GM23338 (cell line): ENCODE measurements around the gene ZNF778. TPM values are rescaled to one million over a fixed set of nuclear protein-coding genes. Genes with fewer than 3 reads are reported as not detected.

Experiments used
- ATAC-seq: fragments of 200-7000 bp; cut with Tn5 transposase; 3 replicates; pipeline ENCODE4 v1.9.1; 2020
- DNase-seq: peaks from one replicate; pipeline ENCODE4 v3.0.0-alpha.2; 2015; ENCODE audit warnings: low spot score
- H2AFZ ChIP-seq: fragments of 200-600 bp; sonication (generic); 2 replicates; pipeline ENCODE4 v1.8.0; 2016; ENCODE audit warnings: antibody characterized with exemption, mild to moderate bottlenecking, moderate library complexity
- H3F3A ChIP-seq: fragments of 200-600 bp; sonication (generic); replicated peaks from 2 replicates; pipeline ENCODE4 v1.8.0; 2017; ENCODE audit warnings: antibody characterized with exemption, mixed run types, low read depth
- H3K27ac ChIP-seq: fragments of 200-600 bp; sonication (generic); 2 replicates; pipeline ENCODE4 v1.6.1; 2016; ENCODE audit warnings: low read depth
- H3K27me3 ChIP-seq: fragments of 200-600 bp; sonication (generic); 2 replicates; pipeline ENCODE4 v1.8.0; 2016; ENCODE audit warnings: mild to moderate bottlenecking, mixed run types, moderate library complexity; ENCODE audit not compliant: insufficient read depth
- H3K36me3 ChIP-seq: fragments of 200-600 bp; sonication (generic); 2 replicates; pipeline ENCODE4 v1.8.0; 2016; ENCODE audit warnings: mild to moderate bottlenecking; ENCODE audit not compliant: insufficient read depth
- H3K4me1 ChIP-seq: fragments of 200-600 bp; sonication (generic); 2 replicates; pipeline ENCODE4 v1.8.0; 2016; ENCODE audit warnings: mild to moderate bottlenecking, moderate library complexity; ENCODE audit not compliant: insufficient read depth
- H3K4me2 ChIP-seq: fragments of 200-600 bp; sonication (generic); 2 replicates; pipeline ENCODE4 v1.7.1; 2017; ENCODE audit warnings: mixed run types
- H3K4me3 ChIP-seq: fragments of 200-600 bp; sonication (generic); 2 replicates; pipeline ENCODE4 v1.6.1; 2016; ENCODE audit warnings: mixed run types
- H3K79me2 ChIP-seq: fragments of 200-600 bp; sonication (generic); replicated peaks from 2 replicates; pipeline ENCODE4 v1.8.0; 2017; ENCODE audit warnings: mild to moderate bottlenecking; ENCODE audit not compliant: insufficient read depth
- H3K9me2 ChIP-seq: fragments of 200-600 bp; sonication (generic); 2 replicates; pipeline ENCODE4 v1.8.0; 2017; ENCODE audit not compliant: insufficient read depth
- H4K20me1 ChIP-seq: fragments of 200-600 bp; sonication (generic); replicated peaks from 2 replicates; pipeline ENCODE4 v1.8.0; 2017; ENCODE audit warnings: mild to moderate bottlenecking; ENCODE audit not compliant: insufficient read depth
- H3K27ac Mint-ChIP-seq: 2 replicates; pipeline ENCODE4 v1.8.0; 2020; ENCODE audit warnings: inconsistent platforms, mild to moderate bottlenecking, moderate library complexity, mixed read lengths
- H3K27me3 Mint-ChIP-seq: 3 replicates; pipeline ENCODE4 v1.8.0; 2022; ENCODE audit warnings: low read depth, mild to moderate bottlenecking, moderate library complexity, mixed read lengths, inconsistent platforms; ENCODE audit not compliant: insufficient read depth, poor library complexity
- H3K36me3 Mint-ChIP-seq: 3 replicates; pipeline ENCODE4 v1.8.0; 2021; ENCODE audit warnings: low read depth, mild to moderate bottlenecking, inconsistent platforms, moderate library complexity, mixed read lengths
- H3K4me1 Mint-ChIP-seq: 3 replicates; pipeline ENCODE4 v1.8.0; 2020; ENCODE audit warnings: mild to moderate bottlenecking, inconsistent platforms, mixed read lengths
- H3K4me3 Mint-ChIP-seq: 3 replicates; pipeline ENCODE4 v1.8.0; 2021; ENCODE audit warnings: moderate library complexity, mild to moderate bottlenecking, inconsistent platforms, mixed read lengths
- H3K9me3 Mint-ChIP-seq: 3 replicates; pipeline ENCODE4 v1.8.0; 2020; ENCODE audit warnings: moderate library complexity, mild to moderate bottlenecking, inconsistent platforms, mixed read lengths
- CREB1 ChIP-seq: fragments of 250-450 bp; sonication (Bioruptor Pico); IDR thresholded peaks from 2 replicates; pipeline ENCODE4 v1.5.0; 2020; ENCODE audit warnings: low read depth, mild to moderate bottlenecking, moderate library complexity
- EZH2 ChIP-seq: fragments of 200-600 bp; sonication (generic); IDR thresholded peaks from one replicate; pipeline ENCODE4 v1.8.0; 2017; ENCODE audit warnings: antibody characterized with exemption, mild to moderate bottlenecking, low read depth; ENCODE audit not compliant: unreplicated experiment
- EZH2phosphoT487 ChIP-seq: fragments of 200-600 bp; sonication (generic); IDR thresholded peaks from one replicate; pipeline ENCODE4 v1.8.1; 2018; ENCODE audit warnings: antibody characterized with exemption; ENCODE audit not compliant: unreplicated experiment
- JUNB ChIP-seq: IDR thresholded peaks from one replicate; pipeline ENCODE4 v1.6.1; 2016; ENCODE audit warnings: antibody characterized with exemption; ENCODE audit not compliant: unreplicated experiment
- NANOG ChIP-seq: IDR thresholded peaks from 2 replicates; pipeline ENCODE4 v1.6.1; 2016; ENCODE audit warnings: antibody characterized with exemption, borderline replicate concordance
- POLR2AphosphoS5 ChIP-seq: IDR thresholded peaks from 2 replicates; pipeline ENCODE4 v1.6.1; 2016; ENCODE audit warnings: antibody characterized with exemption, low read depth
- STAT1 ChIP-seq: IDR thresholded peaks from one replicate; pipeline ENCODE4 v1.6.1; 2016; ENCODE audit warnings: antibody characterized with exemption; ENCODE audit not compliant: unreplicated experiment
- ZNF331 ChIP-seq: fragments of 250-450 bp; sonication (Bioruptor Pico); IDR thresholded peaks from 2 replicates; pipeline ENCODE4 v1.5.0; 2020; ENCODE audit warnings: low read depth, mild to moderate bottlenecking, moderate library complexity
- polyA plus RNA-seq: library from polyadenylated mRNA; unstranded; fragments of >200 nt; fragmentation: Nextera tagmentation; extraction: Ambion mirVana; gene quantifications from 2 replicates; pipeline ENCODE4 v1.2.1, GENCODE V29; 2016
- total RNA-seq: library from RNA; depleted of rRNA; stranded (reverse); fragments of >200 nt; shearing (Covaris generic); gene quantifications from 2 replicates; pipeline ENCODE4 v1.2.3, GENCODE V29; 2014
- TF ChIP-seq, protein P1 (sequence below): fragments of 250-450 bp; sonication (Bioruptor Pico); IDR thresholded peaks from 2 replicates; pipeline ENCODE4 v1.5.0; 2020; ENCODE audit warnings: mild to moderate bottlenecking, moderate library complexity
- TF ChIP-seq, protein P2 (sequence below): IDR thresholded peaks from 2 replicates; pipeline ENCODE4 v1.6.1; 2016; ENCODE audit warnings: antibody characterized with exemption
- TF ChIP-seq, protein P3 (sequence below): IDR thresholded peaks from one replicate; pipeline ENCODE4 v1.6.1; 2018; ENCODE audit warnings: antibody characterized with exemption; ENCODE audit not compliant: unreplicated experiment
- TF ChIP-seq, protein P4 (sequence below), 2 experiments: fragments of 200-600 bp in 1 of 2; sonication (generic) in 1 of 2; conservative IDR thresholded peaks; 2 replicates each; pipeline versions ENCODE4 v1.5.1 to v1.6.1; 2016 to 2017; ENCODE audit warnings: antibody characterized with exemption in 2 of 2, low read depth in 2 of 2, mild to moderate bottlenecking in 2 of 2, moderate library complexity in 1 of 2

The ZNF778 gene
- total and polyA plus RNA-seq, 2 experiments from 2014 or later = 7.9 to 43.4 TPM

DNA sequence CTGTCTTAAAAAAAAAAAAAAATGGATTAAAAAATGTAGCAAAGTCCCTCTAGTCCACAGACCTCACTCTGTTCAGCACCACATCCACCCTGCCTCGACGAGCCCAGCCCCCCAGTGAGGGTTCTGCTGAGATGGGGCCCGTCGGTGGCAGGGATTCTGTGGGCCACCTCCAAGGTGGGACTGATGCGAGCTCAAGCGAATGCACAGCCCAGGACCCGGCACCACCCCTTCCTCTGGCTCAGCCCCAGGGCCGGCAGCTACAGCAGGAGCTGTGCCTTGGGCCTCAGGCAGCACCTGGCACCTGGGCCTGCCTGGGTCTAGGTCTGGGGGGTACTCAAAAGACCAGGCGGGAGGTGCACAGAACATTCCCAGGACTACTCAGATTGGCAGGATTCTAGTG lies 59.5 kb downstream of the ZNF778 start:
- no peaks in the 10 kb centered on the region for H3K27me3 ChIP-seq
- H3K27ac ChIP-seq = no peak overlapping the region
- peaks cover 15% of the 10 kb centered on the region; the same call in 1 of the 2 replicates for H3K79me2 ChIP-seq
- Mint-ChIP-seq H3K27me3 (peaks cover 15% of the 10 kb centered on the region), H3K4me3 (no peak overlapping the region), H3K9me3 (no peaks in the 10 kb centered on the region), H3K4me1 (no peaks in the 10 kb centered on the region; the same call in 2 of the 3 replicates), H3K27ac (no peak overlapping the region), H3K36me3 (peaks cover 53% of the 10 kb centered on the region)
- no peaks in the 10 kb centered on the region for H3K9me2 ChIP-seq
- H3K4me2 ChIP-seq = no peak overlapping the region
- DNase-seq (no peak), ATAC-seq (no peak)
- TF ChIP-seq JUNB (no peak), POLR2AphosphoS5 (no peak), CREB1 (CRISPR knock-in tag) (no peak), STAT1 (no peak), EZH2 (no peak), EZH2phosphoT487 (no peak), ZNF331 (CRISPR knock-in tag) (no peak), NANOG (no peak)
- TF ChIP-seq, protein P1, sequence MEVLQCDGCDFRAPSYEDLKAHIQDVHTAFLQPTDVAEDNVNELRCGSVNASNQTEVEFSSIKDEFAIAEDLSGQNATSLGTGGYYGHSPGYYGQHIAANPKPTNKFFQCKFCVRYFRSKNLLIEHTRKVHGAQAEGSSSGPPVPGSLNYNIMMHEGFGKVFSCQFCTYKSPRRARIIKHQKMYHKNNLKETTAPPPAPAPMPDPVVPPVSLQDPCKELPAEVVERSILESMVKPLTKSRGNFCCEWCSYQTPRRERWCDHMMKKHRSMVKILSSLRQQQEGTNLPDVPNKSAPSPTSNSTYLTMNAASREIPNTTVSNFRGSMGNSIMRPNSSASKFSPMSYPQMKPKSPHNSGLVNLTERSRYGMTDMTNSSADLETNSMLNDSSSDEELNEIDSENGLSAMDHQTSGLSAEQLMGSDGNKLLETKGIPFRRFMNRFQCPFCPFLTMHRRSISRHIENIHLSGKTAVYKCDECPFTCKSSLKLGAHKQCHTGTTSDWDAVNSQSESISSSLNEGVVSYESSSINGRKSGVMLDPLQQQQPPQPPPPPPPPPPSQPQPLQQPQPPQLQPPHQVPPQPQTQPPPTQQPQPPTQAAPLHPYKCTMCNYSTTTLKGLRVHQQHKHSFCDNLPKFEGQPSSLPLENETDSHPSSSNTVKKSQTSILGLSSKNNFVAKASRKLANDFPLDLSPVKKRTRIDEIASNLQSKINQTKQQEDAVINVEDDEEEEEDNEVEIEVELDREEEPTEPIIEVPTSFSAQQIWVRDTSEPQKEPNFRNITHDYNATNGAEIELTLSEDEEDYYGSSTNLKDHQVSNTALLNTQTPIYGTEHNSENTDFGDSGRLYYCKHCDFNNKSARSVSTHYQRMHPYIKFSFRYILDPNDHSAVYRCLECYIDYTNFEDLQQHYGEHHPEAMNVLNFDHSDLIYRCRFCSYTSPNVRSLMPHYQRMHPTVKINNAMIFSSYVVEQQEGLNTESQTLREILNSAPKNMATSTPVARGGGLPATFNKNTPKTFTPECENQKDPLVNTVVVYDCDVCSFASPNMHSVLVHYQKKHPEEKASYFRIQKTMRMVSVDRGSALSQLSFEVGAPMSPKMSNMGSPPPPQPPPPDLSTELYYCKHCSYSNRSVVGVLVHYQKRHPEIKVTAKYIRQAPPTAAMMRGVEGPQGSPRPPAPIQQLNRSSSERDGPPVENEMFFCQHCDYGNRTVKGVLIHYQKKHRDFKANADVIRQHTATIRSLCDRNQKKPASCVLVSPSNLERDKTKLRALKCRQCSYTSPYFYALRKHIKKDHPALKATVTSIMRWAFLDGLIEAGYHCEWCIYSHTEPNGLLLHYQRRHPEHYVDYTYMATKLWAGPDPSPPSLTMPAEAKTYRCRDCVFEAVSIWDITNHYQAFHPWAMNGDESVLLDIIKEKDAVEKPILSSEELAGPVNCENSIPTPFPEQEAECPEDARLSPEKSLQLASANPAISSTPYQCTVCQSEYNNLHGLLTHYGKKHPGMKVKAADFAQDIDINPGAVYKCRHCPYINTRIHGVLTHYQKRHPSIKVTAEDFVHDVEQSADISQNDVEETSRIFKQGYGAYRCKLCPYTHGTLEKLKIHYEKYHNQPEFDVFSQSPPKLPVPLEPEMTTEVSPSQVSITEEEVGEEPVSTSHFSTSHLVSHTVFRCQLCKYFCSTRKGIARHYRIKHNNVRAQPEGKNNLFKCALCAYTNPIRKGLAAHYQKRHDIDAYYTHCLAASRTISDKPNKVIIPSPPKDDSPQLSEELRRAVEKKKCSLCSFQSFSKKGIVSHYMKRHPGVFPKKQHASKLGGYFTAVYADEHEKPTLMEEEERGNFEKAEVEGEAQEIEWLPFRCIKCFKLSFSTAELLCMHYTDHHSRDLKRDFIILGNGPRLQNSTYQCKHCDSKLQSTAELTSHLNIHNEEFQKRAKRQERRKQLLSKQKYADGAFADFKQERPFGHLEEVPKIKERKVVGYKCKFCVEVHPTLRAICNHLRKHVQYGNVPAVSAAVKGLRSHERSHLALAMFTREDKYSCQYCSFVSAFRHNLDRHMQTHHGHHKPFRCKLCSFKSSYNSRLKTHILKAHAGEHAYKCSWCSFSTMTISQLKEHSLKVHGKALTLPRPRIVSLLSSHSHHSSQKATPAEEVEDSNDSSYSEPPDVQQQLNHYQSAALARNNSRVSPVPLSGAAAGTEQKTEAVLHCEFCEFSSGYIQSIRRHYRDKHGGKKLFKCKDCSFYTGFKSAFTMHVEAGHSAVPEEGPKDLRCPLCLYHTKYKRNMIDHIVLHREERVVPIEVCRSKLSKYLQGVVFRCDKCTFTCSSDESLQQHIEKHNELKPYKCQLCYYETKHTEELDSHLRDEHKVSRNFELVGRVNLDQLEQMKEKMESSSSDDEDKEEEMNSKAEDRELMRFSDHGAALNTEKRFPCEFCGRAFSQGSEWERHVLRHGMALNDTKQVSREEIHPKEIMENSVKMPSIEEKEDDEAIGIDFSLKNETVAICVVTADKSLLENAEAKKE = no peak
- TF ChIP-seq, protein P2, sequence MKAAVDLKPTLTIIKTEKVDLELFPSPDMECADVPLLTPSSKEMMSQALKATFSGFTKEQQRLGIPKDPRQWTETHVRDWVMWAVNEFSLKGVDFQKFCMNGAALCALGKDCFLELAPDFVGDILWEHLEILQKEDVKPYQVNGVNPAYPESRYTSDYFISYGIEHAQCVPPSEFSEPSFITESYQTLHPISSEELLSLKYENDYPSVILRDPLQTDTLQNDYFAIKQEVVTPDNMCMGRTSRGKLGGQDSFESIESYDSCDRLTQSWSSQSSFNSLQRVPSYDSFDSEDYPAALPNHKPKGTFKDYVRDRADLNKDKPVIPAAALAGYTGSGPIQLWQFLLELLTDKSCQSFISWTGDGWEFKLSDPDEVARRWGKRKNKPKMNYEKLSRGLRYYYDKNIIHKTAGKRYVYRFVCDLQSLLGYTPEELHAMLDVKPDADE = no peak
- TF ChIP-seq, protein P3, sequence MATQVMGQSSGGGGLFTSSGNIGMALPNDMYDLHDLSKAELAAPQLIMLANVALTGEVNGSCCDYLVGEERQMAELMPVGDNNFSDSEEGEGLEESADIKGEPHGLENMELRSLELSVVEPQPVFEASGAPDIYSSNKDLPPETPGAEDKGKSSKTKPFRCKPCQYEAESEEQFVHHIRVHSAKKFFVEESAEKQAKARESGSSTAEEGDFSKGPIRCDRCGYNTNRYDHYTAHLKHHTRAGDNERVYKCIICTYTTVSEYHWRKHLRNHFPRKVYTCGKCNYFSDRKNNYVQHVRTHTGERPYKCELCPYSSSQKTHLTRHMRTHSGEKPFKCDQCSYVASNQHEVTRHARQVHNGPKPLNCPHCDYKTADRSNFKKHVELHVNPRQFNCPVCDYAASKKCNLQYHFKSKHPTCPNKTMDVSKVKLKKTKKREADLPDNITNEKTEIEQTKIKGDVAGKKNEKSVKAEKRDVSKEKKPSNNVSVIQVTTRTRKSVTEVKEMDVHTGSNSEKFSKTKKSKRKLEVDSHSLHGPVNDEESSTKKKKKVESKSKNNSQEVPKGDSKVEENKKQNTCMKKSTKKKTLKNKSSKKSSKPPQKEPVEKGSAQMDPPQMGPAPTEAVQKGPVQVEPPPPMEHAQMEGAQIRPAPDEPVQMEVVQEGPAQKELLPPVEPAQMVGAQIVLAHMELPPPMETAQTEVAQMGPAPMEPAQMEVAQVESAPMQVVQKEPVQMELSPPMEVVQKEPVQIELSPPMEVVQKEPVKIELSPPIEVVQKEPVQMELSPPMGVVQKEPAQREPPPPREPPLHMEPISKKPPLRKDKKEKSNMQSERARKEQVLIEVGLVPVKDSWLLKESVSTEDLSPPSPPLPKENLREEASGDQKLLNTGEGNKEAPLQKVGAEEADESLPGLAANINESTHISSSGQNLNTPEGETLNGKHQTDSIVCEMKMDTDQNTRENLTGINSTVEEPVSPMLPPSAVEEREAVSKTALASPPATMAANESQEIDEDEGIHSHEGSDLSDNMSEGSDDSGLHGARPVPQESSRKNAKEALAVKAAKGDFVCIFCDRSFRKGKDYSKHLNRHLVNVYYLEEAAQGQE = no peak
- TF ChIP-seq, protein P4, sequence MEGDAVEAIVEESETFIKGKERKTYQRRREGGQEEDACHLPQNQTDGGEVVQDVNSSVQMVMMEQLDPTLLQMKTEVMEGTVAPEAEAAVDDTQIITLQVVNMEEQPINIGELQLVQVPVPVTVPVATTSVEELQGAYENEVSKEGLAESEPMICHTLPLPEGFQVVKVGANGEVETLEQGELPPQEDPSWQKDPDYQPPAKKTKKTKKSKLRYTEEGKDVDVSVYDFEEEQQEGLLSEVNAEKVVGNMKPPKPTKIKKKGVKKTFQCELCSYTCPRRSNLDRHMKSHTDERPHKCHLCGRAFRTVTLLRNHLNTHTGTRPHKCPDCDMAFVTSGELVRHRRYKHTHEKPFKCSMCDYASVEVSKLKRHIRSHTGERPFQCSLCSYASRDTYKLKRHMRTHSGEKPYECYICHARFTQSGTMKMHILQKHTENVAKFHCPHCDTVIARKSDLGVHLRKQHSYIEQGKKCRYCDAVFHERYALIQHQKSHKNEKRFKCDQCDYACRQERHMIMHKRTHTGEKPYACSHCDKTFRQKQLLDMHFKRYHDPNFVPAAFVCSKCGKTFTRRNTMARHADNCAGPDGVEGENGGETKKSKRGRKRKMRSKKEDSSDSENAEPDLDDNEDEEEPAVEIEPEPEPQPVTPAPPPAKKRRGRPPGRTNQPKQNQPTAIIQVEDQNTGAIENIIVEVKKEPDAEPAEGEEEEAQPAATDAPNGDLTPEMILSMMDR (conservative IDR thresholded peaks at IDR 0.05; ENCODE audit: low read depth in 2 of 2) = no peak
- no peak overlapping the region for H3K4me3 ChIP-seq
- H3K4me1 ChIP-seq = no peaks in the 10 kb centered on the region
- peaks cover 14% of the 10 kb centered on the region for H4K20me1 ChIP-seq
- H3K36me3 ChIP-seq = peaks cover 2% of the 10 kb centered on the region
- H3F3A ChIP-seq = peaks cover 10% of the 10 kb centered on the region; the same call in 1 of the 2 replicates
- no peak overlapping the region for H2AFZ ChIP-seq
